GM19455 (cell line): ENCODE data around the gene COA7.

Source experiments
- ATAC-seq: cut with Tn5 transposase; IDR thresholded peaks from one replicate; pipeline ENCODE4 v1.9.1; 2021; ENCODE audit not compliant: unreplicated experiment

COA7 gene

GRCh38 chr1:52670604-52671003 is 27.5 kb downstream of the COA7 start:
- no peak for ATAC-seq

GRCh38 chr1:52669696-52670095 is 28.5 kb downstream of the COA7 start:
- no peak for ATAC-seq

- no peak for ATAC-seq
Observed at GRCh38 chr1:52668711-52669110, 29.4 kb downstream of the COA7 start.

GRCh38 chr1:52667984-52668383 is 30.2 kb downstream of the COA7 start:
- no peak for ATAC-seq

- ATAC-seq = no peak
Observed at GRCh38 chr1:52667290-52667689, 30.9 kb downstream of the COA7 start.

GRCh38 chr1:52665006-52665941 is 32.9 kb downstream of the COA7 start:
- ATAC-seq = no peak

GRCh38 chr1:52663716-52664115 is 34.4 kb downstream of the COA7 start:
- ATAC-seq = no peak

- ATAC-seq = no peak
Observed at GRCh38 chr1:52662645-52663313, 35.4 kb downstream of the COA7 start.

- no peak for ATAC-seq
Observed at GRCh38 chr1:52660807-52661206, 37.3 kb downstream of the COA7 start.

GRCh38 chr1:52659851-52660596 is 38.1 kb downstream of the COA7 start:
- no peak for ATAC-seq

GRCh38 chr1:52659356-52659755 is 38.8 kb downstream of the COA7 start:
- ATAC-seq = peak; percentile 59

GRCh38 chr1:52658795-52659194 is 39.4 kb downstream of the COA7 start:
- no peak for ATAC-seq

GRCh38 chr1:52657702-52658101 is 40.4 kb downstream of the COA7 start:
- no peak for ATAC-seq

GRCh38 chr1:52654063-52654462 is 44.1 kb downstream of the COA7 start:
- no peak for ATAC-seq

- no peak for ATAC-seq
Observed at GRCh38 chr1:52653207-52653849, 44.8 kb downstream of the COA7 start.

GRCh38 chr1:52651904-52652303 is 46.2 kb downstream of the COA7 start:
- no peak for ATAC-seq

GRCh38 chr1:52645261-52645660 is 52.9 kb downstream of the COA7 start:
- no peak for ATAC-seq

GRCh38 chr1:52641307-52641706 is 56.8 kb downstream of the COA7 start:
- ATAC-seq = no peak

- ATAC-seq = no peak
Observed at GRCh38 chr1:52640697-52641096, 57.5 kb downstream of the COA7 start.

GRCh38 chr1:52637946-52638345 is 60.2 kb downstream of the COA7 start:
- ATAC-seq = no peak
